Upper lobe of right lung (tissue), 1 donor: ENCODE results near the gene AFMID. TPM values are rescaled to one million over a fixed set of nuclear protein-coding genes. Genes with fewer than 3 reads are reported as not detected.
"Not testable (repeated sequence)": the region's sequence is repeated elsewhere in the genome, so short reads cannot be mapped to it uniquely, and the experiment has no call there.

ENCODE experiments used
- ATAC-seq: fragments of 200-7000 bp; cut with Tn5 transposase; one replicate; pipeline ENCODE4 v1.9.1; 2020; ENCODE audit warnings: mild to moderate bottlenecking, moderate library complexity
- DNase-seq: peaks from one replicate; pipeline ENCODE4 v3.0.0-alpha.2; 2020
- H3K27ac ChIP-seq: fragments of 200-600 bp; one replicate; pipeline ENCODE4 v1.8.0; 2022
- H3K27me3 ChIP-seq: fragments of 200-600 bp; one replicate; pipeline ENCODE4 v1.8.0; 2022; ENCODE audit warnings: mild to moderate bottlenecking
- H3K36me3 ChIP-seq: fragments of 200-600 bp; one replicate; pipeline ENCODE4 v1.8.0; 2022
- H3K4me1 ChIP-seq: fragments of 200-600 bp; one replicate; pipeline ENCODE4 v1.8.0; 2022
- H3K4me3 ChIP-seq: fragments of 200-600 bp; one replicate; pipeline ENCODE4 v1.8.0; 2022; ENCODE audit warnings: mild to moderate bottlenecking
- H3K9me3 ChIP-seq: fragments of 200-600 bp; one replicate; pipeline ENCODE4 v1.8.0; 2022
- CTCF ChIP-seq: fragments of 200-600 bp; IDR thresholded peaks from one replicate; pipeline ENCODE4 v1.8.0; 2022; ENCODE audit warnings: antibody characterized with exemption
- intact Hi-C: fragments of 100-400 bp; cut with DNase I; formaldehyde crosslinking; loops from one replicate; pipeline ENCODE4 v1.11.0; 2022
- long read RNA-seq: library from polyadenylated mRNA; unstranded; transcript quantifications from one replicate; pipeline ENCODE4 v2.0.0, GENCODE V29; 2021
- total RNA-seq: library from RNA; stranded (reverse); fragmentation: NEBNext Ultra II Directional; extraction: Animal tissue kit (Norgen Biotek cat#: 25700); gene quantifications from one replicate; pipeline ENCODE4 v1.2.1, GENCODE V29; 2021
- donor health status: DM: no; HTN: yes; CAD: no; lungs with severe emphysema.

The AFMID gene
- 32.5 TPM for total RNA-seq
- long read RNA-seq, transcript AFMID-202 (11 exons, 1,730 nt), result major isoform, 8 of 14 reads
- long read RNA-seq, partial matches to known transcripts, result 2 of 14 reads
- long read RNA-seq, other reads (novel, unspliced or antisense), result 2 of 14 reads

- Histone ChIP-seq H3K9me3 (no peaks in the 10 kb centered on the region), H3K36me3 (peaks cover 9% of the 10 kb centered on the region), H3K4me3 (peak within 1 kb of the TSS; percentile 48), H3K27me3 (no peaks in the 10 kb centered on the region), H3K4me1 (peaks cover 12% of the 10 kb centered on the region), H3K27ac (peak within 1 kb of the TSS; percentile 60)
- peak; percentile 78 for TF ChIP-seq CTCF
- ATAC-seq, result peak; percentile 97
- intact Hi-C loops, result no loop called here
- peak; percentile 98 for DNase-seq
Observed at GRCh38 chr17:78186692-78187595, at the start of gene AFMID, which contains the start of gene TK1. AFMID (plus strand) TSS chr17:78187362; CDS start chr17:78187371, 9 bp downstream. TK1 (minus strand) TSS chr17:78187052; CDS start chr17:78186994, 58 bp downstream.

- H3K4me1 ChIP-seq, result peaks cover 41% of the 10 kb centered on the region
- DNase-seq, result no peak
- TF ChIP-seq CTCF, result peak; percentile 49
Observed at GRCh38 chr17:78137392-78138203, 49.6 kb upstream of the AFMID start.

GRCh38 chr17:78138204-78139060 is 48.7 kb upstream of the AFMID start:
- DNase-seq (no peak), ATAC-seq (no peak)
- Histone ChIP-seq H3K27me3 (no peaks in the 10 kb centered on the region), H3K4me3 (no peak overlapping the region), H3K4me1 (peaks cover 38% of the 10 kb centered on the region), H3K9me3 (no peaks in the 10 kb centered on the region), H3K36me3 (no peaks in the 10 kb centered on the region), H3K27ac (no peak overlapping the region)
- intact Hi-C loops, result no loop called here
- no peak for TF ChIP-seq CTCF

More at GRCh38 chr17:78137392-78138203, 49.6 kb upstream of the AFMID start:
- Histone ChIP-seq H3K9me3 (no peaks in the 10 kb centered on the region), H3K4me3 (no peak overlapping the region), H3K27me3 (no peaks in the 10 kb centered on the region), H3K27ac (no peak overlapping the region), H3K36me3 (no peaks in the 10 kb centered on the region)
- intact Hi-C loops, result no loop called here
- ATAC-seq, result no peak

GRCh38 chr17:78139861-78140168 is 47.3 kb upstream of the AFMID start:
- H3K4me3 ChIP-seq, intact Hi-C loops, DNase-seq, H3K9me3 ChIP-seq, H3K27me3 ChIP-seq, H3K36me3 ChIP-seq, ATAC-seq: not testable (repeated sequence)
- H3K4me1 ChIP-seq, result peaks cover 42% of the 10 kb centered on the region
- H3K27ac ChIP-seq, result peak overlapping the region; percentile 24

GRCh38 chr17:78140169-78141051 is 46.8 kb upstream of the AFMID start:
- peaks cover 48% of the 10 kb centered on the region for H3K4me1 ChIP-seq

More at GRCh38 chr17:78140169-78141051, 46.8 kb upstream of the AFMID start:
- Histone ChIP-seq H3K27ac (peak overlapping the region; percentile 47), H3K27me3 (no peaks in the 10 kb centered on the region), H3K36me3 (no peaks in the 10 kb centered on the region), H3K4me3 (peak overlapping the region; percentile 8), H3K9me3 (no peaks in the 10 kb centered on the region)
- intact Hi-C loops, result no loop called here
- peak; percentile 99 for DNase-seq
- TF ChIP-seq CTCF, result no peak
- ATAC-seq, result peak; percentile 91
